KOPT-K1 (cell line): ENCODE results near the gene SPECC1.
"Not testable (repeated sequence)": the region's sequence is repeated elsewhere in the genome, so short reads cannot be mapped to it uniquely, and the experiment has no call there.

ENCODE experiments used
- H3K27ac ChIP-seq: fragments of 200-600 bp; sonication (generic); 2 replicates; pipeline ENCODE4 v1.5.1; 2016; ENCODE audit warnings: antibody characterized with exemption, mild to moderate bottlenecking, low read depth, low read length; ENCODE audit not compliant: poor library complexity, severe bottlenecking
- H3K36me3 ChIP-seq: fragments of 200-600 bp; sonication (generic); 2 replicates; pipeline ENCODE4 v1.5.1; 2017; ENCODE audit warnings: antibody characterized with exemption, mild to moderate bottlenecking, low read length, moderate library complexity; ENCODE audit not compliant: insufficient read depth
- H3K9me3 ChIP-seq: fragments of 200-600 bp; sonication (generic); 2 replicates; pipeline ENCODE4 v1.5.1; 2017; ENCODE audit warnings: antibody characterized with exemption, low read length, mild to moderate bottlenecking; ENCODE audit not compliant: insufficient read depth, poor library complexity, severe bottlenecking

The SPECC1 gene

GRCh38 chr17:20173091-20173490 lies 163.9 kb downstream of the SPECC1 start:
- H3K36me3 ChIP-seq, result no peaks in the 10 kb centered on the region
- no peaks in the 10 kb centered on the region for H3K9me3 ChIP-seq
- no peak overlapping the region for H3K27ac ChIP-seq

- Histone ChIP-seq H3K27ac (no peak overlapping the region), H3K36me3 (no peaks in the 10 kb centered on the region), H3K9me3 (no peaks in the 10 kb centered on the region)
These were observed 165.6 kb downstream of the SPECC1 start for GRCh38 chr17:20174588-20175265.

- H3K36me3 ChIP-seq, result no peaks in the 10 kb centered on the region
- no peaks in the 10 kb centered on the region for H3K9me3 ChIP-seq
- H3K27ac ChIP-seq, result no peak overlapping the region
These were observed 169.9 kb downstream of the SPECC1 start for GRCh38 chr17:20179041-20179440.

- Histone ChIP-seq H3K27ac (no peak overlapping the region), H3K36me3 (no peaks in the 10 kb centered on the region), H3K9me3 (no peaks in the 10 kb centered on the region)
These were observed 171.5 kb downstream of the SPECC1 start for GRCh38 chr17:20180661-20181060.

- Histone ChIP-seq H3K36me3 (no peaks in the 10 kb centered on the region), H3K27ac (no peak overlapping the region), H3K9me3 (no peaks in the 10 kb centered on the region)
These were observed 175.0 kb downstream of the SPECC1 start for GRCh38 chr17:20184181-20184580.

- Histone ChIP-seq H3K27ac (no peak overlapping the region), H3K36me3 (no peaks in the 10 kb centered on the region), H3K9me3 (no peaks in the 10 kb centered on the region)
These were observed 175.9 kb downstream of the SPECC1 start for GRCh38 chr17:20184977-20185619.

GRCh38 chr17:20187049-20187448 lies 177.9 kb downstream of the SPECC1 start:
- no peaks in the 10 kb centered on the region for H3K36me3 ChIP-seq
- no peaks in the 10 kb centered on the region for H3K9me3 ChIP-seq
- H3K27ac ChIP-seq, result no peak overlapping the region

GRCh38 chr17:20189302-20189701 lies 180.1 kb downstream of the SPECC1 start:
- no peaks in the 10 kb centered on the region for H3K9me3 ChIP-seq
- H3K36me3 ChIP-seq, result no peaks in the 10 kb centered on the region
- no peak overlapping the region for H3K27ac ChIP-seq

GRCh38 chr17:20189979-20190378 lies 180.8 kb downstream of the SPECC1 start:
- Histone ChIP-seq H3K36me3 (no peaks in the 10 kb centered on the region), H3K9me3 (peaks cover 5% of the 10 kb centered on the region), H3K27ac (no peak overlapping the region)

- peaks cover 7% of the 10 kb centered on the region for H3K9me3 ChIP-seq
- no peaks in the 10 kb centered on the region for H3K36me3 ChIP-seq
- H3K27ac ChIP-seq, result no peak overlapping the region
These were observed 181.4 kb downstream of the SPECC1 start for GRCh38 chr17:20190605-20191004.

GRCh38 chr17:20191056-20191455 lies 181.9 kb downstream of the SPECC1 start:
- H3K36me3 ChIP-seq, result no peaks in the 10 kb centered on the region
- peaks cover 10% of the 10 kb centered on the region for H3K9me3 ChIP-seq
- no peak overlapping the region for H3K27ac ChIP-seq

GRCh38 chr17:20196286-20196685 lies 187.1 kb downstream of the SPECC1 start:
- not testable (repeated sequence) for H3K36me3 ChIP-seq, H3K27ac ChIP-seq
- H3K9me3 ChIP-seq, result peaks cover 16% of the 10 kb centered on the region

GRCh38 chr17:20197272-20197926 lies 188.2 kb downstream of the SPECC1 start:
- no peak overlapping the region for H3K27ac ChIP-seq
- peaks cover 16% of the 10 kb centered on the region for H3K9me3 ChIP-seq
- no peaks in the 10 kb centered on the region for H3K36me3 ChIP-seq

GRCh38 chr17:20200016-20200795 lies 191.0 kb downstream of the SPECC1 start:
- Histone ChIP-seq H3K27ac (no peak overlapping the region), H3K36me3 (no peaks in the 10 kb centered on the region)

GRCh38 chr17:20200865-20201458 lies 191.8 kb downstream of the SPECC1 start:
- peaks cover 7% of the 10 kb centered on the region for H3K9me3 ChIP-seq
- no peak overlapping the region for H3K27ac ChIP-seq
- no peaks in the 10 kb centered on the region for H3K36me3 ChIP-seq

More at GRCh38 chr17:20200016-20200795, 191.0 kb downstream of the SPECC1 start:
- H3K9me3 ChIP-seq, result peaks cover 10% of the 10 kb centered on the region
